ENCODE results near the gene MAP2.

Gene MAP2

DNA sequence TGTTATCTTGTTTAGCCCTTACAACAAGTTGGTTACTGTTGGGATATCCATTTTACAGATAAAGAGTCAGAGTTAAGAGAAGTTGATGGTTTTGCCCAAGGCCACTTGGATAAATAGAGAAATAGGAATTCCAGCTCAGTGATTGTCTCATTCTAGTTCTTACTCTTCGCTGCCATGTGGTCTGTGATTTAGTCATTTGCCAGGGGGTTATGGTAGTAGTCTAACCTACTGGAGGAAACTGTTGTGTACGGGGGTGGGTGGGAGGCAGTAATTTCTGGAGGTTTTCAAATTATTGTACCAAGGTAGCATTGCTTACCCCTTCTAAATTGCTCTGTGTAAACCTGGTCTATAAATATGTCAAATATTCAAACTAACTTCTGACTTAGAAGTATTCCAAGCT, 110.4 kb downstream of the MAP2 start:
- no peak for DNase-seq

DNA sequence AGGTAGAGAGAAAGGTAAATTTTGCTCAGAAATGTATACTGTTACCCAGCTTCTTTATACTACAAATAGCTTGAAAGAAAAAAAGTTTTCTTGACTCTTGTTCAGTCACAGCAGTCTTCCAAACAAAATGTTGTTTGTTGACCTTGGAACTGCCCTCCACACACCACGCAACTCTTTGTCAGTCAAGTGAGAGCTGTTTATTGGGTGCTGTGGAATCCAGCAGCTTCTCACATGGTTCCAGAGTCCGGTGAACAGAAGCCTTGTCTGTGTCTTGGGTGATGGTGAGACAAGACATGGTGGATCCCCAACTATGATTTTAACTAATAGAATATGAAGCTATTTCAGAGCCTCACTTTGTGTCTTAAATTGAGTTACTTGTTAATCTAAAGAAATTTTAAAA, 112.5 kb downstream of the MAP2 start:
- DNase-seq: no peak

DNA sequence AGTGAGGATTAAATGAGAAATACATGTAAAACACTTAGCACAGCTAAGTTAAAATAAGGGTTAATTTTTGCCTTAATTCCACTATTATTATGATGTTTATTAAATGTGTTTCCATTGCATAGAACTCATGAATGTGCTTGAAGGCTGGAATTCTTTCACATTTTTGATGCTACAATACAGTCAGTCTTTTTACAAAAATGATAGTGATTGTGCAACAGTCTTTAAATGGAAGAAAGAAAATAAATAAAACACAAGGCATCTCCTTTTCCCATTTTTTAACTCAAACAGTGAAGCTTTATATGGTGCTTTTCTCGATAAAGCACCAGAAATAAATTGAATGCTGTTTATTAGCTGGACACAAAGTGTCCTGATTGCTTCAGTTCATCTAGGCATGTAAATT, 123.9 kb downstream of the MAP2 start:
- DNase-seq: no peak

DNA sequence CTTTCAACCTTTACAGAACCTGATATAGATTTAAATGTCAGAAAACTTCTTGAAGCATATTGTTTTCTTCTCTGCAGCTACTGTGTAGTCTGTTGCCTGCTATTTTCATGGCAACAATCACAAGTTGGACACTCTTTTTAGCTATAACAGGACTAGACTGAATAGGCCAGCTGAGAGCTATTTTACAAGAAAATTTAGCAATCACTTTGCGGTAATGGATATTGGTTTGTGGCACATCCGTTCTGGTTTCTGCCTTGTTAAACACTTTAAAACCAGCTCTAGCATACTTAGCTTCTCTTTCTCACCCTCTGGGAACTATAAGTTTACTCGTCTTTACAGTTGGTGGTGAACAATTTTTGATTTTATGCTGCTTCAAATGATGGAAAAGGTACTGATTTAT, 125.7 kb downstream of the MAP2 start:
- DNase-seq: no peak

DNA sequence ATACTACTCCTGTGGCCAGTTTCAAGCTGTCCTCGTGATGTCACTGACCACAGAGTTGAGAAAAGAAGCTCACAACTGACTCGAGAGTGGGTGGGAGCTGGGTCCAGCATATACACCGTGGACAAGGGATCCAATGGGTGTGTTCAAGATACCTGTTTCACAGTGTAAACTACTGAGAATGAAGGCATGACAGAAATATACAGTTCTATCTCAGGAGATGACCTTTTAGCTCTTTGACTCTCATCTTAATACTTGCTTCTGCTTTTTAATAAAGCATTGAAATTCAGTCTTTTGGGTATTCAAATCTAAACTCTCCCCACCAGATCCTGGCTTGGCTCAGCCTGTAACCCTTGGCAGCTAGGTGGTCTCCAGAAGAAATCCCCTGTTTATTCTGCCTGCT, 130.1 kb downstream of the MAP2 start:
- no peak for DNase-seq

DNA sequence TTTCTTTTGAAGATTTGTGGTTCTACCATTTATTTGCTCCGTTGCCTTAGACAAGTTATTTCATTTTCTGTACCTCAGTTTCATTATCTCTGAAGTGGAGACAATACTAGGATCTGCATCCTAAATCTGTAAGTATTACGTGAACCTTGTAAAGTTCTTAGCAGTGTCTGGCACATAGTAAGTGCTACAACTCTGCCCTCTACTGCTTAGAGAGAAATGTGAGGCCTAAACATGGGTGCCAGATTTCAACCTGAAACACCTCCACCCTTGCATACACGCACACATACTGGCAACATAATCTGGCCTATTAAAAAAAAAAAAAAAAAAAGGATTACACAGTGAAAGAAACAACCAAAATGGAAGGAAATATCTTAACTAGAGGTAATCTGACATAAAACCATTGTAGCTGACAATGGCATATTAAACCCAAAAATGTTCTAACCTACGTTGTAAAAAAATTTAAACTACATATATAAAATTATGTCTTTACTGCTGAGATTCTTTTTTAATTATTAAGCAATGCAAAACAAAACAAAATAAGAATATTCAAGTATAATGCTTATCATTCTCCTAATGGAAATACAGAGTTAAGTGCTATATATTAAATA, 132.6 kb downstream of the MAP2 start:
- DNase-seq: peak; percentile 29

DNA sequence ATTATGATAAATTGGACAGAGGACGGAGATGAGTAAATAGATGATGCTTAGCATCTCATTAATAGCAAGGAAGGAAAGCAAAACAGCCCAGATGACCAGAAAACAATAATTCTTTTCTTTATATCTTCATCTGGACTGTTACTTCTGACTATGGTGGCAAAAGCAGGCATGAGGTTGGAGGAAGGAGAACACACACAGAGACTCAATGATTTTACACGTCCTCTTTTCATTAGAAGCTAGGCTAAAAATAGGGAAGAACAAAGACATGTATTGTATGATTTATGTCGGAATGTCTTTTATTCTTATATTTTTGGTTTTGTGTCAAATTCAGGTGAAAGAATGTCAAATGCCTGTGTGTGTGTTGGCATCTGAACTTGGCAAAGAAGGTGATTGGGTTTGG, 137.1 kb downstream of the MAP2 start:
- DNase-seq: no peak

DNA sequence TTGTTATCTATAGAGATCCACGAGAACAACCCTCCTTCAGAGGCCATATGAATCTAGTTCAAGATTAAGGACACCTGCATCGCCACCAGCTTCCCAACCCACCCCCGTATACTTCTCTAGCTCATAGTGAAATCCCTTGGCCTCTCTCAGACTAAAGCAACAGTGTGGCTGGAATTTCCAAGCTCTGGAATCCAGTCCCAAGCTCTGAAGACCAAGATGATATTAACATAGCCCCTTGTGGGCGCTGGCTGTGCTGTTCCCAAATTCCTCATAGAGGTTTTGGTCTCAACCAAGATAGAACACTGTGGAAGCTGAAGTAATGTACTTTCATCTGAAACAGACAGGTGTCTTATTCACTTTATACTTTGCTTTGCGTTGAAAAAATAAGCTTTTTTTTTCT, 139.6 kb downstream of the MAP2 start:
- DNase-seq: no peak

DNA sequence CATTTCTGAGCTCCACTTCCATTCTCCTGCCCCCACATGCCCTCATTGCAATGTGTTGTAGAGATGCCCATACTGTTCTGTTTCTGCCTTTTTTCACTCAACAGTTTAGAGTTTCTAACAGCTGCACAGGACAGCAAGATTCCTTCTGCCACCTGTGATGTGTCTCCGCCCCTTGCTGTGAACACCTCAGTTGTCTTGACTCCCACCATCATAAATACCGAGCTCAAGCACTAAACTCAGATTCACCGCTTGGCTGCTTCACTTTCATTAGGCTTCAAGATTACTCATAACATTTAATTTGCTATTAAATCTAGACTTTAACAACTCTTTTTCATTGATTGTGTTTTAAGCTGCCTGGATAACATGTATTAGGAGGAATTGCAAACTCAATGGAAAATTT, 141.0 kb downstream of the MAP2 start:
- no peak for DNase-seq

DNA sequence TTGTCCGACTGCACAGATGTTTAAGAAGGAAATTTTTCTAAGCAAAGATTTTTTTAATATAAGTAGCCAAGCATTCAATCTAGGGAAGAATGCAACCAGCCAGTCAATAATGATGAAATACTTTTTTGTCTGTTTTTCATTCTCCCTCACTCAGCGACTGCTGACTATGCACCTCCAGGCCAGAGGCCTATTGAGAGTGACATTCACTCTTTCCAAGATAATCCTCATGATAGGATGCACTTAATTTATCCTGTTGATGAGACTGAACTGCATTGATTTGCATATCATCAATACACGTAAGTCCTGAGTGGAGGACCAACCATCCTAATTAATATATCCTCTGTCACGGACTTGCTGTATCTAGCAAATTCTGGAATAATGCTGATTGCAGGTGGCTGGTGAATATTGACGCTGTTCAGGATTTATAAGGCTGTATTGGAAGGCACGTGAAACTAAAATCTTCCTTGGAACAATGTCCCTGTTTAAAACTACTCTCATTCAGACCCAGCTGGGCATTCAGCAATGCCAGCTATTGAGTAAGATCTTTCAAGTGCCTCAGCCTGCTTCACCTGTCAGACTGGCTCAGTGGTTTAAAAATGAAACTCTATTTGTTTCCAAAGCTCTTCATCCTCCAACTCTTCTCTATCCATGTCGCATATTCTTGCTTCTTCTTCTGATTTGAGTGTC, 142.2 kb downstream of the MAP2 start:
- no peak for DNase-seq

DNA sequence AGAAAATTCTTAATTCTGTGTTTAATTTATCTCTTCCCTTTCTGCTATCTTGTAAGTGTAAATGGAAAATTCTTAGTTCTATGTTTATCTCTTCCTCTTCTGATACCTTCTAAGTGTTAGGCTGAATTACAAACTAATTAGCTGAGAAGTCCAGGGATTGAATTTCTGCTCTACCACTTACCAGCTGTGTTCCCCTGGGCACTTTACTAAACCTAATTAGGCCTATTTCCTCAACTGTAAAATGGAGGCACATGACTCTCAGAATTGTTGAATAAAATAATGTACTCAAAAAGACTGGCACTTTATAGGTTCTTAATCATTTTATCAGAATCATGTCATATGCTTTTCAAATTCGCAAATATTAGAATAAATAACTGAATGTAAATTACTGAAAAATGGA, 146.3 kb downstream of the MAP2 start:
- DNase-seq: peak; percentile 4

DNA sequence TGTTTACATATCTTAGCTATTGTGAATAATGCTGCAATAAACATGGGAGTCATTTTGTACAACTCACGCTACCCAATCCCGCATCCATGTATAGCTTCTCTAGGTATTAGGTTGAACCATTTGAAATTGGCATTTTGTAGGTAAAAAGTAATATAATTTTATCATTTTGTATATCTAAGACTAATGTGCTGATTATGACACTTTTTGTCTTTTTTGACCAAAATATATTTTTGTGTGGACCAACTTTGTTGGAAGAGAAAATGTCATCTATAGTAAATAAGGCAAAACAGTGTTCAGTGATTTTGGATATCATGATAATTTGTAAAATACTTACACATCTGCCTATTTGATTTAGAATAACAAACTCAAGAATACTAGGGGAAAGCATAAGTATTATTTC, 150.7 kb downstream of the MAP2 start:
- DNase-seq: no peak

DNA sequence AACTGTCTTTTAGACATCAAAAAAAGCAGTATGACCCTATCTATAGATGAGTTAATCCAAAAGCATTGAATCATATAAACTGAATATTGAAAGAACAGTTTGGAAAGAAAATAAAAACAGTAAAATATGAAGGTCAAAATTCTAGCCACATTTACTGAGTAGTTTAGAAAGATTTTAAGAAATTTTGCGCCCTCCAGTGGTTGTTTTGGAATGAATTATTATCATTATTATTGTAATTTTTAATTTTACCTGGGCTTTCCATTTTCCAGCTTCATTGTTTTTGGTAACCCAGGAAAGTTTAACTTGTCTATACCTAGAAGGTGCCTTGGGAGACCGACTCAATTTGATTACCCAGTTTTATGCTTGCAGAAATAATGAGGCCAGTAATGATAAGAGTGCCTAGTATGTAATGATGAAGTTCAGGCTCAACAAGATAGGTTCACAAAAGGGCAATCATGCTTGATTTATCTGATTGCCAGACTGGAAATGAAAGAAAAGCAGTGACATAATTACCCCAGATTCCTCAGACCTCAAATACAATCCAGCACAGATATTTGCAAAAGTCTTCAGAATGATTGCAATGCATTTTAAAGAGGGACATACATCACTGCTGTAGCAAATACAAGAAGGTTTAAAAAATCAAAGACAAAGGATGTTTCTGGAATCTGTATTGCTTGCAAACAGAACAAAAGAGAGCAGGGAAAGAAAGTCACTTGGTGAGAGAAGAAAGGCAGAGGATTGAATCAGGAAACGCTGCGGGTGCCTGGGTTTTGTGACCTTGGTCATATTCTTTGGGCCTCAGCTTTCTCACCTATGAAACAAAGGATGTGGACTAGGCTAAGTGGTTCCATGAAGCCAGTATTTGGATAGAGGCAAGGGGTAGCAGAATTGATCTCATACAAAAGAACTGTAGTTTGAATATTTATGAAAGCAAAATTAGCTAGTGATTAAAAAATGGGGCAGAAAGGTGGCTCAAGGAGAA, 153.8 kb downstream of the MAP2 start:
- peak; percentile 27 for DNase-seq

DNA sequence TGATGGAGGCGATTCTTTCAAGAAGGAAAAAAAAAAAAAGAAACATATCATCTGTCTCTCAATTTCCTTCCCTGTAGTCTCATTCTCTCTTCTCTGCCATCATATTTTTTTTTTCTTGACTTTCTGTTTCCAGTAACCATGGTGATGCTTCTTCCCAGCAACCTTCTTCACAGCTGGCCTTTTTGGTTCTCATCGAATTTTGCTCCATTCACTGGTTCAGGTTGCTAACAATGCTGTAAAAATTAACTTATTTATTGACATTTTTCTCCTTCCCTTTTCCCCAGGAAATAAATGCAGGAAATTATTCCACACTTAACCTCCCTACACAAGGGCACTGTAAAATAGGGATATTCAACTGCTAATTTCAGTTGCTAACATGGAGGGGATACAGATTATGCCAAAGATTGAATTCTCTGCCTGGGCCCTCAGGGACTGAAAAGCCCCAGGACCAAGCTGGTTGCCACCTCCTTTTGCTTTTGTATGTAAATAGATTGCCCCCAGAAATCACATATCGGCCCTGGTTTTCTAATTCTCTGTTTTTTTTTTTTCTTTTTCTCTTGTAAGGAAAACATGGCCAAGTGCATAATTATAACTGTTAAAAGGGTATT, 154.7 kb downstream of the MAP2 start:
- peak; percentile 28 for DNase-seq

DNA sequence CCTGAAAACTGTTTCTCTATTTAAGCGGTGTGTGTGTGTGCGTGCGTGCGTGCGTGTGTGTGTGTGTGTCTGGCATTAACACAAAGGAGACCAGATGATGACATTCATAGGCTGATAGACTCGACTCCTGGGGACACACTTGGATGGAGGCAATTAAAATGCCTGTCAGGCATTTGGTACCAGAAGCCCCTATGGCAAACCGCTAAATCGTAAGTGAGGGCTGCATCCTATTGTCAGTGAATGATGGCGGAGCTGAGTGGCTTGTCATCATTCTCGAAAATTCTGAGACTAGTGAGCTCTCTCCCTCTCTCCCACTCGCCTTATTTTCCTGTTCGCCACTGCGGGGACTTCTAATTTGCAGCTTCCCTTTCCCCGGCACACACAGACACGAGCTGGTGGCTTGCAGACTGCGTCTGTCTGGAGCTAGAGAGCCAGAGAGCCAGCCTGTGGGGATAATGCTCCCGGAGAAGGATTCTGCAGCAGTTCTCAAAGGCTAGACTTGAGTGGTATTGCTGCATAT, 155.4 kb downstream of the MAP2 start:
- peak; percentile 90 for DNase-seq

DNA sequence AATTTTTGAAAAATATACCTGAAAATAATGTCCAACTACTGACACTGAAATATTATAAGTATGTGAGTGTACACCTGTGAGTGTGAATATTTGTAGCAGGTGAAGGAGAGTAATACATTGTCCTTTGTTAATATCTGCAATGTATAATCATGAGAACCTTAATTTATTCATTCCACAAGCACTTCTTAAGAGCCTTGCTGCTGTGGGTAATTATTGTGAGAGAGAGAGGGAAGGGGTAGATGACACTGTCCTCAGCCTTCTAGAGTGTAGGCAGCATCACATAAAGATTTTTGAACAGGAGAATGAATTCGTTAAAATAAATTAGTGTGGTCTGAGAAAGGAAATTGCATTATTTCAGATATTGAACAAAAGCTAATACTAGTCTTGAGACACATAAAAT, 157.2 kb downstream of the MAP2 start:
- peak; percentile 6 for DNase-seq

DNA sequence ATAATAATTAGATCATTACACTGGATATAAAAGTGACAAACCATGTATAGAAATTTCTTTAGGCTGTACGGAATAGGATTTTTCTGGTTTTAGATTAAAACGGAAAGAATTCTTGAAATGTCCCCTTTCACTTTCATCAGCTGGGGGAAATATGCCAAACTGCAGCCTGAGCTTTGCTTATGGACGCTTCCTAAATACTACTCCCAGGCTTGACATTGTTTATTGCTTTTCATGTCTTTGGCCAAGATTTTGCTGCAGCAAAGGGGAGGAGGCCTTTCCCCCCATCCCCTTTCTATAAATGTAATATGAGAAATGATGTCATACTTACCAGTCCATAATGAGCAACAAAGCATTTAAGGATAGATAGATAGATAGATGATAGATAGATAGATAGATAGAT, 158.4 kb downstream of the MAP2 start:
- no peak for DNase-seq

DNA sequence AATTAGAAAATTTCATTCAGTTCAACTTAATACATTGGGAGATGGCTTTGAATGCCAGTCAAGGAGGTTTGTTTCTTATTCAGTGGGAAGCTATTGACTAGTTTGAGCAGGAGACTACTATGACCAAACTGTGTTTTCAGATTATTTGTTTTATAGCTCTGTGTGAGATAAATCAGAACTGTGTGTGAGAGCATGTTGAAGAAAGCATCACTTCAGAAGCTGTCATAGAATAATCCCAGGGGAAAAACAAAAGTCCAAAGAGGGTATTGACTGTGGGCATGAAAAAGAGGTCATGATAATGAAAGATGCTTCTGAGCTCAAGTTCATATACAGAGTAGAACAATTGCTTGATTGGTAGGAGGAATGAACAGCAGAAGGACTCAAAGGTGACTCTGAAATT, 160.6 kb downstream of the MAP2 start:
- no peak for DNase-seq

DNA sequence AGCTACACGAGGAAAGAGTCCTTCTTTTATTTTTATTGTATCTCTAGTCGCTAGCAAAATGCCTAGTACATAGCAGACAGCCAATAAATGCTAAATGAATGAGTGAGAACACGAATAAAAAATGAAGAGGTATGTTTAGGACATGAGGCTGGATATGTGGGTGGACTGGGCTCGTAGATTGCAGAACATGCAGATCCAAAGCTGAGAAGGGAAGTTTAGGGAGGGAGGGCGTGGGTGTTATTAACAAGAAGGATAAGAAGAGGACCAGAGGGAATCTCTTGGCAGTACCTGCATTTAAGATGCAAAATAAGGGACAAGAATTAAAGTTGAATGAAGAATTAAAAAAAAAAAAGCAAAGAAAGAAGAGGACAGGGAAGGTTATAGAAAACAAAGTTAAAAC, 161.1 kb downstream of the MAP2 start:
- DNase-seq: no peak

DNA sequence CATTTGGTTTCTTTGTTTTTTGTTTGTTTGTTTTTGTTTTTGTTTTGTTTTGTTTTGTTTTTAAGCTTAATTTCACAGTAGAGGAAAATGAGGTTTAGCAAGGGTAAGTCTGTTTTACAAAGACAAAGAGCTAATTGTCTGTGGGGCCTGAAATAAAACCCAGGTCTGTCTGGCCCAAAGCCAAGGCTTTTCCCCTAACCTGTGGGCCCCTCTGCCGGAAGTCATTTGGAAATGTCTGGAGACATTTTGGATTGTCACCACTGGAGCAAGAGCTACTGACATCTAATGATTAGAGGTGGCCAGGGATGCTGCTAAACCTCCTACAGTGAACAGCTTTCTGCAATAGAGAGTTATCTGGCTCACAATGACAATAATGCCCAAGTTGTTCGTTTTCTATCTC, 167.2 kb downstream of the MAP2 start:
- no peak for DNase-seq

DNA sequence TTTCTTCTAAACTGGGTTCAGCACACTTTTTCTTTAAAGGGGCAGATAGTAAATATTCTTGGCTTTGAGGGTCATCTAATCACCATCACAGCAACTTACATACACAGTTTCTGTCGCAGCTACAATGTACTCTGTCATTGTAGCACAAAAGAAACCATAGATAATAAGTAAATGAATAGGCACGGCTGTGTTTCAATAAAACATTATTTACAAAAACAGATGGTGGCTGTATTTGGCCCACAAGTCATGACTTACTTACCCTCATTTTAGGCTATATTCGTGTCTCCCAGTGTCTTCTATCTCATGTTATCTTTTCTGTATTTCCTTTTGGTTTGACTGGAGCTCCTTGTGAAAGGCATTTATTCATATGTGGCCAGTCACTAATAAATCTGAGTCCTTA, 168.3 kb downstream of the MAP2 start:
- no peak for DNase-seq

DNA sequence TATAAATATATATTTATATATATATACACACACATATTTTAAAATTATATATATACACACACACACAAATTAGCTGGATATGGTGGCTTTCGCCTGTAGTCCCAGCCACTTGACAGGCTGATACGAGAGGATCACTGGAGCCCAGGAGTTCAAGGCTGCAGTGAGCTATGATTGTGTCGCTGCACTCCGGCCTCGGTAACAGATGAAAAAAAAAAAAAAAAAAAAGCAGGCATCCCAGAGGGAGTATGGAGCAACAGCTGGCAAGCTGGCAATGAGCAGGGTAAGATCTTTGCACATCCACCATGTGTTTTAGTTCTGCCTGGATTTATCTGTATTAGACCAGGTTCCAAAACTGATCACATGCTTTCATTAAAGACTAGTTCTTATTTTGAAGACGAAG, 170.1 kb downstream of the MAP2 start:
- no peak for DNase-seq

DNA sequence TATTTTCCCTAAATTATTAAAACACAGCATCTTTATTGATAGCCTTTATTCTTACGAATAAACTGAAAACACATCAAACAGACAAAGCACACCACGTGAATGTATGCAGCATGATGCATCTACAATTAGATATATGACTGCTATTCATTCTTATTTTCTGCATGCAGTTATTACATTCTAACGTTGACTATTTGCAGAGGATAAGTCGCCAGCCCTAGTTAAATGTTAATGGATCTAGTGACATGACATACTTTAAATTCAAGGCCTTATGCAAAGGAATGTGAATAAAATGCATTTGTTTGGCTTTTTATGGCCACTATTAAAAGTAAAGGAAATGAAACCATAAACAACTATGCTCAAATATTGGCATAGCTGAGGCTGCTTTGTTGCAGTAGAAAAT, 172.4 kb downstream of the MAP2 start:
- no peak for DNase-seq

Measured in NCI-H1092 treated with DMSO at 0.1 percent for 48 hours (cell line).